Thoracic aorta (tissue), 2 donors: ENCODE results near the gene XPNPEP1. TPM values are rescaled to one million over a fixed set of nuclear protein-coding genes. Genes with fewer than 3 reads are reported as not detected.

Experiments
- ATAC-seq: fragments of 150-250 bp; one replicate; pipeline ENCODE4 v1.8.0; 2017; ENCODE audit warnings: low read depth; ENCODE audit not compliant: insufficient number of reproducible peaks, low FRiP score
- DNase-seq: peaks from one replicate; pipeline ENCODE4 v3.0.0-alpha.2; 2020; ENCODE audit warnings: low spot score
- H3K27ac ChIP-seq, 2 donors: fragments of 200-600 bp; sonication (generic); 1 replicate in 1 of 2; 2 replicates in 1 of 2; pipeline ENCODE4 v1.5.1; 2016; ENCODE audit warnings: mild to moderate bottlenecking in 2 of 2, moderate library complexity in 2 of 2
- H3K27me3 ChIP-seq: fragments of 200-600 bp; sonication (generic); replicated peaks from 2 replicates; pipeline ENCODE4 v1.6.0; 2016; ENCODE audit warnings: mild to moderate bottlenecking; ENCODE audit not compliant: insufficient read depth
- H3K36me3 ChIP-seq: fragments of 200-600 bp; sonication (generic); one replicate; pipeline ENCODE4 v1.5.1; 2016
- H3K4me1 ChIP-seq, 2 donors: fragments of 200-600 bp; sonication (generic); 1 replicate in 1 of 2; 2 replicates in 1 of 2; pipeline versions ENCODE4 v1.5.1 to v1.6.0; 2016; ENCODE audit warnings: low read depth in 2 of 2, mild to moderate bottlenecking in 1 of 2; ENCODE audit not compliant: control insufficient read depth in 1 of 2
- H3K4me3 ChIP-seq: fragments of 200-600 bp; sonication (generic); 2 replicates; pipeline ENCODE4 v1.5.1; 2016; ENCODE audit warnings: mild to moderate bottlenecking
- H3K9me3 ChIP-seq: fragments of 200-600 bp; sonication (generic); 2 replicates; pipeline ENCODE4 v1.5.1; 2016
- total RNA-seq, 2 donors: library from RNA; depleted of rRNA; stranded (reverse); fragments of >200 nt; gene quantifications; one replicate each; pipeline versions ENCODE4 v1.1.0 to v1.2.3, GENCODE V29; 2016
- TF ChIP-seq, protein P1 (sequence below): fragments of 200-600 bp; sonication (generic); IDR thresholded peaks from one replicate; pipeline ENCODE4 v1.5.1; 2019; ENCODE audit warnings: antibody characterized with exemption

Gene XPNPEP1
- total RNA-seq, 2 donors from 2014 or later = 36.0 to 86.0 TPM

DNA sequence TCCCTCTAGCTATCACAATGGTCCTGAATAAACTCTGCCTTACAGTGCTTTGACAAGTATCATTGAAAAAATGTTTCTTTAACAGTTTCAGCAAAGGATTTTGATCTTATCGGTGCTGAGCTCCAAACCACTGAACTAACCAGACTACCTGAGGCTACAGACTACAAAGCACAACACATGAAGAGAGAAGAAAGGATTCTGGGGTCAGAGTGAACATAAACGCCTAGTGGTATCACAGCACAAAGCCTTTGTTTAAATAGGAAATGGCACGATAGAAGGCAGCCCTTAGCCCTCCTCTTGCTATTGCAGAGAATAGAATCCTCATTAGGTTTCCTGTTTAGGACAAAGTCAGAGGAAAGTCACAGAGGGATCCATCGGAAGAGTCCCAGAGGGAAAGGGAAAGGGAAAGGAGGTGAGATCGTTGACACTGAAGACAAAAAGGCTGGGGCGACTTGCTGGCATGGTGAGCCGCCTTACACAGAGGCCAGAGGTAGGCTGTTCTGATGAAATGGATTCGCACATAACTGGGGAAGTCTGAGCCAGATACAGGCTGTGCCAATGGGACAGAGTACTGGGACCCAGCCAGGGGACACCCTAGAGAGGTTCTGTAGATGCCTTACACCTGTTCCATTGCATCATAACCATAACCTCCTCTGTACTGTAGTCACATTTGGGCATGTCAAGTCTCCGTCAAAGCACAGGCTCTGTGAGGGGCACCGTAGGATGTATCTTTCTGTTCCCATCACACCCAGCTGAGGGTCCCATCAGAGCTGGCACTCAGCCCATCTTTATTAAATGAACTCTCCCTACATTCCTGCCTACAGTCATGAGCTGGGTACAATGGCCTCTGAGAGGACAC is 71.5 kb downstream of the XPNPEP1 start:
- ATAC-seq (no peak), DNase-seq (no peak)
- Histone ChIP-seq H3K9me3 (no peaks in the 10 kb centered on the region), H3K27me3 (no peaks in the 10 kb centered on the region), H3K36me3 (no peaks in the 10 kb centered on the region), H3K4me3 (no peak overlapping the region), H3K4me1 (no peaks in the 10 kb centered on the region), H3K27ac (no peak overlapping the region)
- TF ChIP-seq, protein P1, sequence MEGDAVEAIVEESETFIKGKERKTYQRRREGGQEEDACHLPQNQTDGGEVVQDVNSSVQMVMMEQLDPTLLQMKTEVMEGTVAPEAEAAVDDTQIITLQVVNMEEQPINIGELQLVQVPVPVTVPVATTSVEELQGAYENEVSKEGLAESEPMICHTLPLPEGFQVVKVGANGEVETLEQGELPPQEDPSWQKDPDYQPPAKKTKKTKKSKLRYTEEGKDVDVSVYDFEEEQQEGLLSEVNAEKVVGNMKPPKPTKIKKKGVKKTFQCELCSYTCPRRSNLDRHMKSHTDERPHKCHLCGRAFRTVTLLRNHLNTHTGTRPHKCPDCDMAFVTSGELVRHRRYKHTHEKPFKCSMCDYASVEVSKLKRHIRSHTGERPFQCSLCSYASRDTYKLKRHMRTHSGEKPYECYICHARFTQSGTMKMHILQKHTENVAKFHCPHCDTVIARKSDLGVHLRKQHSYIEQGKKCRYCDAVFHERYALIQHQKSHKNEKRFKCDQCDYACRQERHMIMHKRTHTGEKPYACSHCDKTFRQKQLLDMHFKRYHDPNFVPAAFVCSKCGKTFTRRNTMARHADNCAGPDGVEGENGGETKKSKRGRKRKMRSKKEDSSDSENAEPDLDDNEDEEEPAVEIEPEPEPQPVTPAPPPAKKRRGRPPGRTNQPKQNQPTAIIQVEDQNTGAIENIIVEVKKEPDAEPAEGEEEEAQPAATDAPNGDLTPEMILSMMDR = no peak

DNA sequence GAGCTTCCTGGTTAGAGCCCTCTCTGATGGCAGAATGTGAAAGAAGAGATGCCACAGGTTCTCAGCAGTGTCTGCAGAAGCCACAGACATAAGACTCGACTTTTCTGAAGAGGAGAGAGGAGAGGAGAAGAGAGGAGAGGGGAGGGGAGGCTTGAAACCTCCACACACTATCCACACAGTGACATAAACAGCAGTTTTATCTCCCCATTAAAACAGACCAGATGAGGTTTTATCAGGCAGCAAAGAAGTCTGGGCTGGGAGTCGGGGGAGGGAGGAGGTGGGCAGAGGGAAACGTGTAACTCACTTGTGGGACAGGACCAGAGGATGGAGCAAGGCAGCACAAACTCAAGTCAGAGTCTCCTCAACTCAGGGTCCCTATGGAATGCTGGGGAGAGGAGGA is 76.5 kb downstream of the XPNPEP1 start:
- Histone ChIP-seq H3K9me3 (no peaks in the 10 kb centered on the region), H3K27me3 (no peaks in the 10 kb centered on the region), H3K36me3 (no peaks in the 10 kb centered on the region), H3K27ac (no peak overlapping the region), H3K4me1 (no peaks in the 10 kb centered on the region), H3K4me3 (no peak overlapping the region)
- no peak for ATAC-seq
- no peak for DNase-seq
- TF ChIP-seq, protein P1 = no peak

DNA sequence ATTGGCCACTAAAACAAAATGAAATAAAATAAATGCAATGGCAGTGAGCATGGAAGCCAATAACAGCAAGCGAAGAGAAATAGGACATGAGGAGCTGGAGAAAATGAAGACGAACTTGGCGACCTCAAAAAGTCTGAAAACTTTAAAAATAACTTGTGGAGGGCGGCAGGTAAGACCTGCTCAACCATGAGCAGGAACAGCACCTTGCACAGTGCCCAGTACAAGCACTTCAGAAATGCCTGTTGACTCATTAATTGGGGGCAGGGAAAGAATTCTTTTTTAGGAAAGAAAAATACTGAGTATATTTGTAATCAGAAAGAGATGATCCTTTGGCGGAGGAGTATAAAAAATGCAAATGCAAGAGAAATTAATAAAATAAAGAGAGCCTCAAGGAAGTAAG is 78.0 kb downstream of the XPNPEP1 start:
- Histone ChIP-seq H3K27me3 (no peaks in the 10 kb centered on the region), H3K27ac (no peak overlapping the region), H3K4me1 (peaks cover 0 to 10% of the 10 kb centered on the region in 2 donors), H3K4me3 (no peak overlapping the region), H3K9me3 (no peaks in the 10 kb centered on the region), H3K36me3 (no peaks in the 10 kb centered on the region)
- ATAC-seq (no peak), DNase-seq (no peak)
- TF ChIP-seq, protein P1 = no peak

DNA sequence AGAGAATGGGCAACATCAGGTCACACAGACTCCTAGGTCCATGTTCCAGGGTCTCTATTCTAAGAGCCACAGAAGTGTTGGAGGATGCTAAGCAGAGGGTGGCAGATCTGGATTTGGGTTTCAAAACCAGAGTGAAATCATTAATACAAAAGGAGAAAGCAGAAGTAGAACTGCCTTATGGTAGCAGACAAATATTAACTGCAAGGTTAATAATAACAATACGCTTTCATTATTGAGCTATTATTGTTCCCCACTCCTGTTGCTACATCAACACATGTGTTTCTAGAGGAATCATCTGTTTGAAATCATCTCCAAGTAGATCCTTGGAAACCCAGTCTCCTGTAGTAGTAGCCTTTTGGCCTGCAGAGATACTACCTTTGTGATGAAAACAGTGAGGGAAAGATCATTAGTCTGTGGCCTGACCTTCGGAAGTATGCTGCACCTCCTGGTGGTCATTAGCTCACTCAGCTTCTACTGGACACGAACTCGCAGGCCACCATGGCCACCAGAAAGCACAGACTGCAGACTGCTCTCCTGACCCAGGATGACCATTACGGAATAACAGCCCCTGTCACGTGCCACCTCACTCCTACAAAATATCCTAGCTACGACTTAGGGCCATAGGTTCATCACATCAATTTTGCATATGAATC is 84.6 kb downstream of the XPNPEP1 start:
- H3K4me3 ChIP-seq = no peak overlapping the region
- no peaks in the 10 kb centered on the region for H3K27me3 ChIP-seq
- TF ChIP-seq, protein P1 = no peak
- no peak for DNase-seq
- no peak for ATAC-seq
- H3K4me1 ChIP-seq = peaks cover 0 to 12% of the 10 kb centered on the region in 2 donors
- H3K9me3 ChIP-seq = no peaks in the 10 kb centered on the region
- H3K36me3 ChIP-seq = no peaks in the 10 kb centered on the region
- H3K27ac ChIP-seq = no peak overlapping the region

DNA sequence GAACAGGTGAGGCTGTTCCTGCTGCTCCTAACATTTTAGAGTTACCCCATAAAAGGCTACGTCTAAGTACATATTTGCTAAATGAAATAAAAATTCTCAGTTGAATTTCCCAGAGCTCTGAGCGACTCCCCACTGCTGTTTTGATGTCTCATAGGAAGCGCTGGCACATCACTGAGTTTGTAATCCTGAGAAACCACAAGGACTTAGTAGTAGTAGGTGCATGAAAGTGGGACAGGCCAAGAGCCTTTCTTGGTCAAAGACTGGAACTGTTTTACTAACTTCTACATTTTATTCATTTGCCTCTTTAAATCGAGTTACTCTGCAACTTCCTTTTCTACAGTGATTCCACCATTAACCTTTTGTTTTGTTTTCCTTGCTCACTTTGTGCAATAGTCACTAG is 85.9 kb downstream of the XPNPEP1 start:
- no peak for ATAC-seq
- TF ChIP-seq, protein P1 = no peak
- Histone ChIP-seq H3K27ac (no peak overlapping the region), H3K4me1 (peaks cover 0 to 12% of the 10 kb centered on the region in 2 donors), H3K36me3 (no peaks in the 10 kb centered on the region), H3K27me3 (no peaks in the 10 kb centered on the region), H3K9me3 (no peaks in the 10 kb centered on the region), H3K4me3 (no peak overlapping the region)
- DNase-seq = no peak
